T-cell (primary cell): ENCODE data around the gene OR6M1. TPM values are rescaled to one million over a fixed set of nuclear protein-coding genes. Genes with fewer than 3 reads are reported as not detected.

Experiments
- ATAC-seq, 4 experiments: fragments of 200-7000 bp in 3 of 4; fragments of 150-1000 bp in 1 of 4; cut with Tn5 transposase; replicated peaks in 1 of 4; 1 replicate in 3 of 4; 2 replicates in 1 of 4; pipeline ENCODE4 v1.10.0; 2021; ENCODE audit warnings: moderate library complexity in 3 of 4, mild to moderate bottlenecking in 2 of 4, moderate number of reproducible peaks in 1 of 4
- CTCF ChIA-PET, 2 donors: fragments of 300-600 bp; sonication (Branson Sonifier 250); formaldehyde crosslinking; loops; one replicate each; lab custom pipeline; 2022; ENCODE audit warnings: antibody characterized with exemption in 2 of 2; lab: Charles Lee
- POLR2A ChIA-PET, 2 donors: fragments of 300-600 bp; sonication (Branson Sonifier 250); formaldehyde crosslinking; loops; one replicate each; lab custom pipeline; 2022; ENCODE audit warnings: antibody characterized with exemption in 2 of 2; lab: Charles Lee
- DNase-seq, 35 experiments: peaks; one replicate each; pipeline versions ENCODE4 v3.0.0 to v3.0.0-alpha.2; 2013 to 2023
- H3K27ac ChIP-seq: one replicate; pipeline ENCODE4 v1.5.1; 2013; ENCODE audit warnings: low read length
- H3K27me3 ChIP-seq, 2 experiments: replicated peaks in 1 of 2; 1 replicate in 1 of 2; 2 replicates in 1 of 2; pipeline versions ENCODE4 v1.6.1 to v1.7.0; 2013; ENCODE audit warnings: low read length in 1 of 2, mixed read lengths in 1 of 2; ENCODE audit not compliant: control insufficient read depth in 2 of 2, insufficient read depth in 2 of 2; ENCODE audit errors: extremely low read depth in 1 of 2
- H3K36me3 ChIP-seq, 2 donors: 1 replicate in 1 of 2; 2 replicates in 1 of 2; pipeline versions ENCODE4 v1.6.1 to v1.7.0; 2013; ENCODE audit warnings: low read length in 1 of 2; ENCODE audit not compliant: control insufficient read depth in 2 of 2, insufficient read depth in 1 of 2; ENCODE audit errors: extremely low read depth in 1 of 2
- H3K4me1 ChIP-seq, 2 experiments: 1 replicate in 1 of 2; 2 replicates in 1 of 2; pipeline versions ENCODE4 v1.6.1 to v1.7.0; 2013; ENCODE audit warnings: low read length in 2 of 2, mixed read lengths in 1 of 2; ENCODE audit not compliant: insufficient read depth in 2 of 2, control insufficient read depth in 1 of 2; ENCODE audit errors: extremely low read depth in 1 of 2
- H3K4me3 ChIP-seq, 2 donors: 1 replicate in 1 of 2; 2 replicates in 1 of 2; pipeline versions ENCODE4 v1.5.1 to v1.7.0; 2013; ENCODE audit warnings: mild to moderate bottlenecking in 2 of 2, low read length in 1 of 2, moderate library complexity in 1 of 2; ENCODE audit not compliant: control insufficient read depth in 1 of 2; ENCODE audit errors: extremely low read depth in 1 of 2
- H3K9me3 ChIP-seq: 2 replicates; pipeline ENCODE4 v1.7.0; 2013
- H3K27ac Mint-ChIP-seq, 2 donors: one replicate each; pipeline ENCODE4 v1.8.0; 2020 to 2021; ENCODE audit warnings: mild to moderate bottlenecking in 2 of 2, mixed read lengths in 2 of 2
- H3K27me3 Mint-ChIP-seq, 2 donors: one replicate each; pipeline ENCODE4 v1.8.0; 2021 to 2022; ENCODE audit warnings: mixed read lengths in 2 of 2
- H3K36me3 Mint-ChIP-seq: one replicate; pipeline ENCODE4 v1.8.0; 2021; ENCODE audit warnings: mixed read lengths
- H3K4me1 Mint-ChIP-seq, 3 donors: one replicate each; pipeline ENCODE4 v1.8.0; 2020 to 2022; ENCODE audit warnings: mixed read lengths in 3 of 3, mild to moderate bottlenecking in 1 of 3
- H3K4me3 Mint-ChIP-seq, 3 donors: one replicate each; pipeline ENCODE4 v1.8.0; 2020 to 2022; ENCODE audit warnings: mild to moderate bottlenecking in 3 of 3, mixed read lengths in 3 of 3, moderate library complexity in 3 of 3
- H3K9me3 Mint-ChIP-seq, 3 donors: one replicate each; pipeline ENCODE4 v1.8.0; 2020 to 2022; ENCODE audit warnings: mixed read lengths in 3 of 3
- WGBS: methylation state at CpG from one replicate; pipeline ENCODE4 v1.1.5; 2013; ENCODE audit warnings: missing lambda C conversion rate; ENCODE audit not compliant: insufficient coverage; 5-methylcytosine and 5-hydroxymethylcytosine counted together
- total RNA-seq, 35 experiments: library from RNA in 6 of 35; stranded (reverse) in 6 of 35; fragments of 120-200 nt in 1 of 35; gene quantifications; one replicate each; pipeline versions ENCODE4 v1.2.1 to v1.2.4 and lab custom pipeline; 2013 to 2026

OR6M1 gene
- total RNA-seq, 5 donors from 2014 or later (not counting 1 experiment from before 2014, with no cell fraction given): not detected

GRCh38 chr11:123773959-123774358 is 32.2 kb downstream of the OR6M1 start:
- H3K27ac ChIP-seq: no peak overlapping the region
- no peaks in the 10 kb centered on the region for H3K36me3 Mint-ChIP-seq

DNA sequence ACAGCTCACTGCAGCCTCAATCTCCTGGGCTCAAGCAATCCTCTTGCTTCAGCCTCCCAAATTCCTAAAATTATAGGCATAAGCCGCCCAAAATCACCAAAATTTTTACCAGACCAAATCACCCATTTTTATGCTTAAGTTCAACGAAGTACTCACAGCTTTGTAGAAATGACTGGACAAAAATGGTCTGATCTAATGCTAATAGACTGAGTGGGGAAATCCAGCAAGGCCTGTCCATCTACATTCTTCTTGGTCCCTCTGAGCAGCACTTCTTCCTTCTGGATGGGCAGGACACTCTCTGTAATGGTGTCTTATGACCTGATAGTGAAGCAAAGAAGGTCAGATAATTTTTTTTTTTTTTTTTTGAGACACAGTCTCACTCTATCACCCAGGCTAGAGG is 33.1 kb downstream of the OR6M1 start:
- no peaks in the 10 kb centered on the region for H3K9me3 ChIP-seq
- Mint-ChIP-seq H3K4me1 (no peaks in the 10 kb centered on the region), H3K9me3 (no peaks in the 10 kb centered on the region), H3K4me3 (no peak overlapping the region), H3K27ac (no peak overlapping the region), H3K36me3 (no peaks in the 10 kb centered on the region), H3K27me3 (peaks cover 4 to 9% of the 10 kb centered on the region in 2 donors)
- ATAC-seq (no peak), DNase-seq (no peak)
- POLR2A ChIA-PET: no interaction called here
- 17% methylated on average over 1 of the region's 2 CpGs for WGBS
- H3K4me3 ChIP-seq: no peak overlapping the region
- no peak overlapping the region for H3K27ac ChIP-seq
- no peaks in the 10 kb centered on the region for H3K27me3 ChIP-seq
- H3K4me1 ChIP-seq: no peaks in the 10 kb centered on the region
- CTCF ChIA-PET: no interaction called here
- no peaks in the 10 kb centered on the region for H3K36me3 ChIP-seq

More at GRCh38 chr11:123773959-123774358, 32.2 kb downstream of the OR6M1 start:
- Mint-ChIP-seq H3K9me3 (no peaks in the 10 kb centered on the region), H3K4me3 (no peak overlapping the region), H3K4me1 (no peaks in the 10 kb centered on the region), H3K27ac (no peak overlapping the region), H3K27me3 (peaks cover 4 to 5% of the 10 kb centered on the region in 2 donors)
- no peak overlapping the region for H3K4me3 ChIP-seq
- no peaks in the 10 kb centered on the region for H3K36me3 ChIP-seq
- ATAC-seq (no peak), DNase-seq (no peak)
- WGBS: no CpG with 5 or more reads among the region's 1 CpG
- H3K9me3 ChIP-seq: no peaks in the 10 kb centered on the region
- ChIA-PET POLR2A (no interaction called here), CTCF (no interaction called here)
- H3K27me3 ChIP-seq: no peaks in the 10 kb centered on the region
- no peaks in the 10 kb centered on the region for H3K4me1 ChIP-seq

DNA sequence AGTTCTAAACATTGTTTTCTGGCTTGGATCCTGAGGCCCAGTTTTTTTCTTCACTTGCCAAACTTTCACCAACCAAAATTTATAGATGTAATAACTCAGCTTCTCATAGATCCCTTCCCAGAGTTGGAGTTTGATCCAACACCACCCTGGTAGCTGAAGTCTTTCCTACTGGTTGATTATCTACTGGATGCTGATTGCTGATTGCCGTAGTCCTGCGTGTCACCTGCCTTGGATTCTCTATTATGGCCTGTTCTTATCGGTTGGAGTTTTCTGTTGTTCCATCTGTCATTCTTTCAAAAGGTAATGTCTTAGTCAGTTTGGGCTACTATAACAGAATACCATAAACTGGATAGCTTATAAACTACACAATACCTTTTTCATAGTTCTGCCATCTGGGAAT is 34.5 kb downstream of the OR6M1 start:
- H3K4me1 ChIP-seq: no peaks in the 10 kb centered on the region
- no peak overlapping the region for H3K4me3 ChIP-seq
- no peaks in the 10 kb centered on the region for H3K9me3 ChIP-seq
- POLR2A ChIA-PET: no interaction called here
- Mint-ChIP-seq H3K27ac (no peak overlapping the region), H3K36me3 (no peaks in the 10 kb centered on the region), H3K27me3 (peaks cover 4 to 15% of the 10 kb centered on the region in 2 donors), H3K9me3 (no peaks in the 10 kb centered on the region), H3K4me3 (no peak overlapping the region), H3K4me1 (no peaks in the 10 kb centered on the region)
- DNase-seq (no peak), ATAC-seq (no peak)
- WGBS: no CpG with 5 or more reads among the region's 3 CpGs
- H3K27ac ChIP-seq: no peak overlapping the region
- no peaks in the 10 kb centered on the region for H3K27me3 ChIP-seq
- CTCF ChIA-PET: no interaction called here
- no peaks in the 10 kb centered on the region for H3K36me3 ChIP-seq

DNA sequence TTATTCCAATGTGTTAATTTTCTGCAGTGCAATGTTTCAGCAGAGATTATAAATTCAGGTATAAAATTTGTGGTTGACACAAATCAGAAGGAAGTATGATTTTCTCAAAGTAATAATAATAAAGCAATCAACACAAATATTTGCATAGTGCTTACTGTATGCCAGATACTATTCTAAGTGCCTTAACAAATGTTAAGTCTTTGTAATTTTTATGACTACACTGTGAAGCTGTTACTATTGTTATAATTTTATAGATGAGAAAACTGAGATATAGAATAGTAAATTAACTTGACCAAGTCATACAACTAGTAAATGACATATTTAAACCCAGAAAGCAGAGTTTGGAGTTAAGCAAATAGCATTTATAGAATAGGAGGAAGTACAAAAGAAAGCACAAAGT is 35.4 kb downstream of the OR6M1 start:
- H3K4me3 Mint-ChIP-seq: no peak overlapping the region
- H3K36me3 ChIP-seq: no peaks in the 10 kb centered on the region
- ChIA-PET CTCF (no interaction called here), POLR2A (no interaction called here)
- no peak overlapping the region for H3K27ac Mint-ChIP-seq
- H3K9me3 Mint-ChIP-seq: no peaks in the 10 kb centered on the region
- H3K4me1 ChIP-seq: no peaks in the 10 kb centered on the region
- H3K4me3 ChIP-seq: no peak overlapping the region
- no peak for ATAC-seq
- H3K36me3 Mint-ChIP-seq: no peaks in the 10 kb centered on the region
- no peak for DNase-seq
- no peak overlapping the region for H3K27ac ChIP-seq
- peaks cover 4 to 21% of the 10 kb centered on the region in 2 donors for H3K27me3 Mint-ChIP-seq
- H3K9me3 ChIP-seq: no peaks in the 10 kb centered on the region
- no peaks in the 10 kb centered on the region for H3K4me1 Mint-ChIP-seq
- no peaks in the 10 kb centered on the region for H3K27me3 ChIP-seq

DNA sequence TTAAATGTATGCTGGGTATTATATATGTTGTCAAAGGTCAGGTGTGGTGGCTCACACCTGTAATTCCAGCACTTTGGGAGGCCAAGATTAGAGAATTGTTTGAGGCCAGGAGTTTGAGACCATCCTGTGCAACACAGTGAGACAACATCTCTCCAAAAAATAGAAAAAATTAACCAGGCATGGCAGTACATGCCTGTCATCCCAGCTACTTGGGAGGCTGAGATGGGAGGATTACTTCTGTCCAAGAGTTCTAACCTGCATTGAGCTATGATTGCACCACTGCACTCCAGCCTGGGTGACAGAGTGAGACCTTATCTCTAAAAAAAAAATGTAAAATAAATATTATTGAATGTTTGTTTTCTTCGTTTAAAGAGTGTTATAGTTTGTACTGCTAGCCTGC is 40.5 kb downstream of the OR6M1 start:
- Mint-ChIP-seq H3K4me1 (no peaks in the 10 kb centered on the region), H3K27ac (no peak overlapping the region)

GRCh38 chr11:123762422-123762821 is 43.7 kb downstream of the OR6M1 start:
- POLR2A ChIA-PET: interaction anchor here in 1 of 2 donors (0.5 kb wide), 1 partner anchor 436 kb away, joined by 7 read pairs; no protein-coding TSS in a partner anchor
- Histone ChIP-seq H3K4me3 (no peak overlapping the region), H3K36me3 (no peaks in the 10 kb centered on the region), H3K9me3 (peaks cover 3% of the 10 kb centered on the region), H3K27me3 (peaks cover 0 to 7% of the 10 kb centered on the region in 2 experiments), H3K27ac (no peak overlapping the region), H3K4me1 (no peaks in the 10 kb centered on the region)
- H3K27ac Mint-ChIP-seq: no peak overlapping the region
- H3K4me1 Mint-ChIP-seq: no peaks in the 10 kb centered on the region
- ATAC-seq (no peak), DNase-seq (no peak)
- CTCF ChIA-PET: no interaction called here
- peaks cover 13 to 25% (median 17%) of the 10 kb centered on the region in 3 donors for H3K9me3 Mint-ChIP-seq
- H3K4me3 Mint-ChIP-seq: no peak overlapping the region
- H3K36me3 Mint-ChIP-seq: peaks cover 8% of the 10 kb centered on the region
- H3K27me3 Mint-ChIP-seq: peaks cover 15 to 28% of the 10 kb centered on the region in 2 donors

More for the DNA sequence above, 40.5 kb downstream of the OR6M1 start:
- H3K9me3 ChIP-seq: peaks cover 3% of the 10 kb centered on the region
- Mint-ChIP-seq H3K9me3 (peaks cover 13 to 25% (median 17%) of the 10 kb centered on the region in 3 donors), H3K4me3 (no peak overlapping the region), H3K27me3 (peaks cover 4 to 30% of the 10 kb centered on the region in 2 donors), H3K36me3 (peaks cover 8% of the 10 kb centered on the region)
- H3K27ac ChIP-seq: no peak overlapping the region
- no peaks in the 10 kb centered on the region for H3K36me3 ChIP-seq
- CTCF ChIA-PET: interaction anchor here in 1 of 2 donors (0.7 kb wide), 1 partner anchor 15 kb away, joined by 3 read pairs; no protein-coding TSS in a partner anchor
- DNase-seq: no peak
- ATAC-seq: no peak
- POLR2A ChIA-PET: no interaction called here
- H3K4me3 ChIP-seq: no peak overlapping the region
- H3K4me1 ChIP-seq: no peaks in the 10 kb centered on the region
- peaks cover 0 to 4% of the 10 kb centered on the region in 2 experiments for H3K27me3 ChIP-seq
- no CpG with 5 or more reads among the region's 1 CpG for WGBS

- POLR2A ChIA-PET: no interaction called here
- Histone ChIP-seq H3K4me1 (no peaks in the 10 kb centered on the region), H3K36me3 (no peaks in the 10 kb centered on the region), H3K9me3 (peaks cover 3% of the 10 kb centered on the region), H3K27me3 (peaks cover 0 to 7% of the 10 kb centered on the region in 2 experiments), H3K4me3 (no peak overlapping the region), H3K27ac (no peak overlapping the region)
- no peak for DNase-seq
- Mint-ChIP-seq H3K36me3 (peaks cover 8% of the 10 kb centered on the region), H3K27me3 (peaks cover 18 to 24% of the 10 kb centered on the region in 2 donors), H3K4me1 (no peaks in the 10 kb centered on the region), H3K4me3 (no peak overlapping the region), H3K9me3 (peaks cover 13 to 25% (median 17%) of the 10 kb centered on the region in 3 donors), H3K27ac (no peak overlapping the region)
- WGBS: no CpG with 5 or more reads among the region's 1 CpG
- CTCF ChIA-PET: no interaction called here
- no peak for ATAC-seq
These were observed 45.3 kb downstream of the OR6M1 start for GRCh38 chr11:123760894-123761293.
